Measurements from ENCODE around the gene PCDHGA5.
"Not testable (repeated sequence)": the region's sequence is repeated elsewhere in the genome, so short reads cannot be mapped to it uniquely, and the experiment has no call there.

The PCDHGA5 gene

GRCh38 chr5:141387557-141388311 lies 23.8 kb downstream of the PCDHGA5 start, which contains the start of gene PCDHGB4:
Gene PCDHGB4, plus strand, starts transcription at chr5:141387698. Its CDS starts 187 bp downstream, at chr5:141387885.
- H3K4me3 ChIP-seq (ENCODE audit: low read length): peak within 1 kb of the TSS; percentile 55
- H3K4me1 ChIP-seq (ENCODE audit: control insufficient read depth, low read length); H3K4me2 ChIP-seq (ENCODE audit: low read length); H3K27ac ChIP-seq (ENCODE audit: low read depth, low read length); H3K27me3 ChIP-seq (ENCODE audit: control insufficient read depth, low read length); H3K79me2 ChIP-seq (ENCODE audit: control insufficient read depth, low read length); H3F3A ChIP-seq (ENCODE audit: control insufficient read depth, insufficient read depth); H4K20me1 ChIP-seq (ENCODE audit: control insufficient read depth, insufficient read depth, low read depth, low read length); H3K9me2 ChIP-seq (replicated peaks; ENCODE audit: control insufficient read depth, low read length): not testable (repeated sequence)
- peaks cover 34% of the 10 kb centered on the region for H3K9me3 ChIP-seq (ENCODE audit: control insufficient read depth, insufficient read depth, low read length)
- peak; percentile 41 for TF ChIP-seq CTCF (IDR thresholded peaks at IDR 0.05; ENCODE audit: low read depth, low read length, poor library complexity, severe bottlenecking)
- peaks cover 42% of the 10 kb centered on the region for H3K36me3 ChIP-seq (ENCODE audit: control insufficient read depth, low read length)

- Histone ChIP-seq H3K4me1 (ENCODE audit: control insufficient read depth, low read length) (no peaks in the 10 kb centered on the region), H3F3A (ENCODE audit: control insufficient read depth, insufficient read depth) (peaks cover 2% of the 10 kb centered on the region; the same call in 1 of the 2 replicates), H3K4me2 (ENCODE audit: low read length) (no peak overlapping the region), H3K27me3 (ENCODE audit: control insufficient read depth, low read length) (no peaks in the 10 kb centered on the region), H3K9me2 (replicated peaks; ENCODE audit: control insufficient read depth, low read length) (no peaks in the 10 kb centered on the region), H4K20me1 (ENCODE audit: control insufficient read depth, insufficient read depth, low read depth, low read length) (no peaks in the 10 kb centered on the region), H3K4me3 (ENCODE audit: low read length) (0 out of 2 replicates have a peak overlapping the region, but pooled peaks have one; percentile 2), H3K27ac (ENCODE audit: low read depth, low read length) (no peak overlapping the region), H3K36me3 (ENCODE audit: control insufficient read depth, low read length) (peaks cover 42% of the 10 kb centered on the region), H3K9me3 (ENCODE audit: control insufficient read depth, insufficient read depth, low read length) (peaks cover 32% of the 10 kb centered on the region), H3K79me2 (ENCODE audit: control insufficient read depth, low read length) (peaks cover 7% of the 10 kb centered on the region)
- no peak for TF ChIP-seq CTCF (IDR thresholded peaks at IDR 0.05; ENCODE audit: low read depth, low read length, poor library complexity, severe bottlenecking)
- no peak for TF ChIP-seq EZH2phosphoT487 (IDR thresholded peaks at IDR 0.05; ENCODE audit: borderline replicate concordance, low read length)
Measured at GRCh38 chr5:141388661-141389060, 24.7 kb downstream of the PCDHGA5 start.

GRCh38 chr5:141389153-141390042 lies 25.4 kb downstream of the PCDHGA5 start:
- no peaks in the 10 kb centered on the region for H3K4me1 ChIP-seq (ENCODE audit: control insufficient read depth, low read length)
- H3K9me2 ChIP-seq (replicated peaks; ENCODE audit: control insufficient read depth, low read length): no peaks in the 10 kb centered on the region
- TF ChIP-seq CTCF (IDR thresholded peaks at IDR 0.05; ENCODE audit: low read depth, low read length, poor library complexity, severe bottlenecking) (no peak), EZH2phosphoT487 (IDR thresholded peaks at IDR 0.05; ENCODE audit: borderline replicate concordance, low read length) (no peak)
- peaks cover 7% of the 10 kb centered on the region for H3K79me2 ChIP-seq (ENCODE audit: control insufficient read depth, low read length)
- no peak overlapping the region for H3K4me3 ChIP-seq (ENCODE audit: low read length)
- peaks cover 32% of the 10 kb centered on the region for H3K9me3 ChIP-seq (ENCODE audit: control insufficient read depth, insufficient read depth, low read length)
- H3K36me3 ChIP-seq (ENCODE audit: control insufficient read depth, low read length): peaks cover 43% of the 10 kb centered on the region
- H3F3A ChIP-seq (ENCODE audit: control insufficient read depth, insufficient read depth): peaks cover 2% of the 10 kb centered on the region; the same call in 1 of the 2 replicates
- H3K27me3 ChIP-seq (ENCODE audit: control insufficient read depth, low read length): no peaks in the 10 kb centered on the region
- no peaks in the 10 kb centered on the region for H4K20me1 ChIP-seq (ENCODE audit: control insufficient read depth, insufficient read depth, low read depth, low read length)
- no peak overlapping the region for H3K27ac ChIP-seq (ENCODE audit: low read depth, low read length)
- no peak overlapping the region for H3K4me2 ChIP-seq (ENCODE audit: low read length)

Measured in DOHH2 (cell line).